IPS-NIHi11 (cell line): ENCODE data around the gene DCUN1D4.
"Not testable (repeated sequence)": the region's sequence is repeated elsewhere in the genome, so short reads cannot be mapped to it uniquely, and the experiment has no call there.

Experiments used
- DNase-seq: peaks from one replicate; pipeline ENCODE4 v3.0.0; 2012; ENCODE audit warnings: mixed read lengths, low spot score

The DCUN1D4 gene

GRCh38 chr4:51895158-51895557 lies 52.2 kb downstream of the DCUN1D4 start:
- DNase-seq, result peak; percentile 12

GRCh38 chr4:51895816-51896408 lies 53.0 kb downstream of the DCUN1D4 start:
- peak; percentile 86 for DNase-seq

- DNase-seq, result no peak
Observed at GRCh38 chr4:51901363-51901762, 58.4 kb downstream of the DCUN1D4 start.

GRCh38 chr4:51906167-51906958 lies 63.4 kb downstream of the DCUN1D4 start:
- DNase-seq, result no peak

- DNase-seq, result no peak
Observed at GRCh38 chr4:51907006-51907669, 64.2 kb downstream of the DCUN1D4 start.

- DNase-seq, result no peak
Observed at GRCh38 chr4:51909236-51909703, 66.3 kb downstream of the DCUN1D4 start.

- DNase-seq, result no peak
Observed at GRCh38 chr4:51918251-51918650, 75.3 kb downstream of the DCUN1D4 start.

GRCh38 chr4:51923343-51923742 lies 80.4 kb downstream of the DCUN1D4 start:
- no peak for DNase-seq

- no peak for DNase-seq
Observed at GRCh38 chr4:51925307-51925706, 82.4 kb downstream of the DCUN1D4 start.

GRCh38 chr4:51930557-51930956 lies 87.6 kb downstream of the DCUN1D4 start:
- DNase-seq, result no peak

- DNase-seq, result no peak
Observed at GRCh38 chr4:51931461-51931860, 88.5 kb downstream of the DCUN1D4 start.

- DNase-seq, result no peak
Observed at GRCh38 chr4:51932261-51932660, 89.3 kb downstream of the DCUN1D4 start.

GRCh38 chr4:51932684-51933083 lies 89.7 kb downstream of the DCUN1D4 start:
- DNase-seq, result no peak

GRCh38 chr4:51940460-51940859 lies 97.5 kb downstream of the DCUN1D4 start:
- DNase-seq, result not testable (repeated sequence)

- no peak for DNase-seq
Observed at GRCh38 chr4:51942108-51942832, 99.3 kb downstream of the DCUN1D4 start.

GRCh38 chr4:51942833-51943215 lies 99.9 kb downstream of the DCUN1D4 start:
- DNase-seq, result no peak

GRCh38 chr4:51943221-51943620 lies 100.3 kb downstream of the DCUN1D4 start:
- DNase-seq, result no peak

GRCh38 chr4:51958199-51958968 lies 115.4 kb downstream of the DCUN1D4 start:
- no peak for DNase-seq

- no peak for DNase-seq
Observed at GRCh38 chr4:51960486-51960885, 117.5 kb downstream of the DCUN1D4 start.

- no peak for DNase-seq
Observed at GRCh38 chr4:51963841-51964517, 121.0 kb downstream of the DCUN1D4 start.

GRCh38 chr4:51965862-51966261 lies 122.9 kb downstream of the DCUN1D4 start:
- no peak for DNase-seq
